Measurements from ENCODE around the gene ASTL. TPM values are rescaled to one million over a fixed set of nuclear protein-coding genes. Genes with fewer than 3 reads are reported as not detected.

Gene ASTL
- total RNA-seq, 1 experiment from 2014 or later: not detected

GRCh38 chr2:96112501-96113366 lies 25.6 kb downstream of the ASTL start:
- no peak for DNase-seq (ENCODE audit: low read depth)

- DNase-seq (ENCODE audit: low read depth): no peak
Observed at GRCh38 chr2:96111823-96112500, 26.3 kb downstream of the ASTL start.

- DNase-seq (ENCODE audit: low read depth): no peak
Observed at GRCh38 chr2:96111257-96111640, 27.1 kb downstream of the ASTL start.

GRCh38 chr2:96110621-96111256 lies 27.6 kb downstream of the ASTL start:
- DNase-seq (ENCODE audit: low read depth): no peak

- no peak for DNase-seq (ENCODE audit: low read depth)
Observed at GRCh38 chr2:96109931-96110511, 28.3 kb downstream of the ASTL start.

- no peak for DNase-seq (ENCODE audit: low read depth)
Observed at GRCh38 chr2:96109361-96109680, 29.0 kb downstream of the ASTL start.

GRCh38 chr2:96108541-96109360 lies 29.6 kb downstream of the ASTL start:
- DNase-seq (ENCODE audit: low read depth): no peak

GRCh38 chr2:96108151-96108540 lies 30.2 kb downstream of the ASTL start:
- no peak for DNase-seq (ENCODE audit: low read depth)

GRCh38 chr2:96107708-96108065 lies 30.6 kb downstream of the ASTL start:
- DNase-seq (ENCODE audit: low read depth): no peak

- DNase-seq (ENCODE audit: low read depth): no peak
Observed at GRCh38 chr2:96106991-96107707, 31.2 kb downstream of the ASTL start.

- no peak for DNase-seq (ENCODE audit: low read depth)
Observed at GRCh38 chr2:96105994-96106715, 32.1 kb downstream of the ASTL start.

GRCh38 chr2:96105152-96105915 lies 33.0 kb downstream of the ASTL start:
- DNase-seq (ENCODE audit: low read depth): no peak

- DNase-seq (ENCODE audit: low read depth): no peak
Observed at GRCh38 chr2:96104487-96104861, 33.8 kb downstream of the ASTL start.

- DNase-seq (ENCODE audit: low read depth): no peak
Observed at GRCh38 chr2:96103761-96104486, 34.4 kb downstream of the ASTL start.

- DNase-seq (ENCODE audit: low read depth): no peak
Observed at GRCh38 chr2:96103187-96103601, 35.1 kb downstream of the ASTL start.

- no peak for DNase-seq (ENCODE audit: low read depth)
Observed at GRCh38 chr2:96102596-96103186, 35.6 kb downstream of the ASTL start.

- DNase-seq (ENCODE audit: low read depth): no peak
Observed at GRCh38 chr2:96100893-96101304, 37.4 kb downstream of the ASTL start.

Data from RPMI7951 (cell line).